HG03097 (cell line): ENCODE measurements around the gene PCDHA3.
"Not testable (repeated sequence)": the region's sequence is repeated elsewhere in the genome, so short reads cannot be mapped to it uniquely, and the experiment has no call there.

Source experiments
- ATAC-seq: cut with Tn5 transposase; IDR thresholded peaks from one replicate; pipeline ENCODE4 v1.9.1; 2021; ENCODE audit not compliant: unreplicated experiment, low FRiP score

PCDHA3 gene

DNA sequence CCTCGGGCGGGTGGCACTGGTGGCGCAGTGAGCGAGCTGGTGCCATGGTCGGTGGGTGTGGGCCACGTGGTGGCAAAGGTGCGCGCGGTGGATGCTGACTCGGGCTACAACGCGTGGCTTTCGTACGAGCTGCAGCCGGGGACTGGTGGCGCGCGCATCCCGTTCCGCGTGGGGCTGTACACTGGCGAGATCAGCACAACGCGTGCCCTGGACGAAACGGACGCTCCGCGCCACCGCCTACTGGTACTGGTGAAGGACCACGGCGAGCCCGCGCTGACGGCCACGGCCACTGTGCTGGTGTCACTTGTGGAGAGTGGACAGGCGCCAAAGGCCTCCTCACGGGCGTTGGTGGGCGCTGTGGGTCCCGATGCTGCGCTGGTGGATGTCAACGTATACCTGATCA is 8.0 kb downstream of the PCDHA3 start:
- ATAC-seq, result no peak

DNA sequence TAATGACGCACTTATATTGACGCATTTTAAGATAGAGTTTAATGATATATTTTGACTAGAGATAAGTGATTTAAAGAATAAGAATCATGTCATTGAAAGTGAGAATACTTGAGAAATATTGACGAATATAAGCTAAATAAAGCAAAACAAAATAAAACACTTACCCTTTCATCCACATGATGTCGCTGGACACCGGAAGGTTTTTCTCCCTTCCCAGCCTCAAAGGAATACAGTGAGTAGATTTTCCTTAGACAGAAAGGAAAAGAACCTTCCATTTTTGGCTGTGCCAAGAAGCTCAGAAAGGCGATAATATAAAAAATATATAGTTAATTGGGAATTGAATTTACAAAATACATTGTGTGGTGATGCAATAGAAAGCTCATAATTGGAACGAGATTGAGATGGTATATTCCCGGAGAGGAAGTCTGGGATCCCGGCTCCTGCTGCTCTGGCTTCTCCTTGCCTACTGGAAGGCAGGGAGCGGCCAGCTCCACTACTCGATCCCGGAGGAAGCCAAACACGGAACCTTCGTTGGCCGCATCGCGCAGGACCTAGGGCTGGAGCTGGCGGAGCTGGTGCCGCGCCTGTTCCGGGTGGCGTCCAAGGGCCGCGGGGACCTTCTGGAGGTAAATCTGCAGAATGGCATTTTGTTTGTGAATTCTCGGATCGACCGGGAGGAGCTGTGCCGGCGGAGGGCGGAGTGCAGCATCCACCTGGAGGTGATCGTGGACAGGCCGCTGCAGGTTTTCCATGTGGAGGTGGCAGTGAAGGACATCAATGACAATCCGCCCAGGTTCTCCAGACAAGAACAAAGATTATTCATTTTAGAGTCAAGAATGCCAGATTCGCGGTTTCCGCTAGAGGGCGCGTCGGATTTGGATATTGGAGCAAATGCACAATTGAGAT is 20.8 kb downstream of the PCDHA3 start, which contains the start of gene PCDHA5:
Gene PCDHA5, plus strand, starts transcription at position 239 of the 906 bp plus-strand sequence.
- ATAC-seq, result no peak

DNA sequence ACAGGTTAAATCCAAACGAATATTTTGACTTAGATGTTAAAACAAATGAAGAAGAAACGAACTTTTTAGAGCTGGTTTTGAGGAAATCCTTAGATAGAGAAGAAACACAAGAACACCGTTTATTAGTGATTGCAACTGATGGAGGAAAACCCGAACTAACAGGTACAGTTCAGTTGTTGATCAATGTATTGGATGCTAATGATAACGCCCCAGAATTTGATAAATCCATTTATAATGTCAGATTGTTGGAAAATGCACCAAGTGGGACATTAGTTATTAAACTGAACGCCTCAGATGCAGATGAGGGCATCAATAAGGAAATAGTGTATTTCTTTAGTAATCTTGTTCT is 21.4 kb downstream of the PCDHA3 start:
- no peak for ATAC-seq

DNA sequence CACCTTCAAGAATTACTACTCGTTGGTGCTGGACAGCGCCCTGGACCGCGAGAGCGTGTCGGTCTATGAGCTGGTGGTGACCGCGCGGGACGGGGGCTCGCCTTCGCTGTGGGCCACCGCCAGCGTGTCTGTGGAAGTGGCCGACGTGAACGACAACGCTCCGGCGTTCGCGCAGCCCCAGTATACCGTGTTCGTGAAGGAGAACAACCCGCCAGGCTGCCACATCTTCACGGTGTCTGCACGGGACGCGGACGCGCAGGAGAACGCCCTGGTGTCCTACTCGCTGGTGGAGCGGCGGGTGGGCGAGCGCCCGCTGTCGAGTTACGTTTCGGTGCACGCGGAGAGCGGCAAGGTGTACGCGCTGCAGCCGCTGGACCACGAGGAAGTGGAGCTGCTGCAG is 22.1 kb downstream of the PCDHA3 start:
- not testable (repeated sequence) for ATAC-seq

DNA sequence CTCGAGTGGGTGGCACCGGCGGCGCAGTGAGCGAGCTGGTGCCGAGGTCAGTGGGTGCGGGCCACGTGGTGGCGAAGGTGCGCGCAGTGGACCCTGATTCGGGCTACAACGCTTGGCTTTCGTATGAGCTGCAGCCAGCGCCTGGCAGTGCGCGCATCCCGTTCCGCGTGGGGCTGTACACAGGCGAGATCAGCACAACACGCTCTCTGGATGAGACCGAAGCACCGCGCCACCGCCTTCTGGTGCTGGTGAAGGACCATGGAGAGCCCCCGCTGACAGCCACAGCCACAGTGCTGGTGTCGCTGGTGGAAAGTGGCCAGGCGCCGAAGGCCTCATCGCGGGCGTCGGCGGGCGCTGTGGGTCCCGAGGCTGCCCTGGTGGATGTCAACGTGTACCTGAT is 22.6 kb downstream of the PCDHA3 start:
- no peak for ATAC-seq

DNA sequence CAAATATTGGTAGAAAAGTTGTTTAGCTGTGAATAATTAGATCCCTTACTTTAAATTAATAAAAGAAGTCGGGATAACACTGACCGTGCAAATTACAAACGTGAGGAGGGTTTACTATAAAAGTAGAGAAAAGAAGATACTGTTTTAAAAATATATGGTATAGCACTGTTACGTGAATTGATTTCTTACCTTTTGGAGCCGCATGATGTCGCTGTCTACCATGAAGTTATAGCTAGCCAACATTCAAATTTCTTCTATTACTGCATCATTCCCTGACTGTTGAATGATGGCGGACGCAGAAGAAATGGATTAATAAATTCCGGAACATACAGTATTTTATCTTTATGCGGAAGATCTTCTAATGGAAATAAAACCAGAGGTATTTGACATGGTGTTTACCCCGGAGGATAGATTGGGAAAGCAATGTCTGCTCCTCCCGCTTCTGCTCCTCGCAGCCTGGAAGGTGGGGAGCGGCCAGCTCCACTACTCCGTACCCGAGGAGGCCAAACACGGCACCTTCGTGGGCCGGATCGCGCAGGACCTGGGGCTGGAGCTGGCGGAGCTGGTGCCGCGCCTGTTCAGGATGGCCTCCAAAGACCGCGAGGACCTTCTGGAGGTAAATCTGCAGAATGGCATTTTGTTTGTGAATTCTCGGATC is 27.0 kb downstream of the PCDHA3 start, which contains the start of gene PCDHA6:
Gene PCDHA6, plus strand, starts transcription at position 257 of the 658 bp plus-strand sequence. Its CDS starts 132 bp downstream, at position 389.
- ATAC-seq, result no peak

DNA sequence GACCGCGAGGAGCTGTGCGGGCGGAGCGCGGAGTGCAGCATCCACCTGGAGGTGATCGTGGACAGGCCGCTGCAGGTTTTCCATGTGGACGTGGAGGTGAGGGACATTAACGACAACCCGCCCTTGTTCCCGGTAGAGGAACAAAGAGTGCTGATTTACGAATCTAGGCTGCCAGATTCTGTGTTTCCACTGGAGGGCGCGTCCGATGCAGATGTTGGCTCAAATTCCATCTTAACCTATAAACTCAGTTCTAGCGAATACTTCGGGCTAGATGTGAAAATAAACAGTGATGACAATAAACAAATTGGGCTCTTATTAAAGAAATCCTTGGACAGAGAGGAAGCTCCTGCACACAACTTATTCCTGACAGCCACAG is 27.5 kb downstream of the PCDHA3 start:
- ATAC-seq, result no peak

DNA sequence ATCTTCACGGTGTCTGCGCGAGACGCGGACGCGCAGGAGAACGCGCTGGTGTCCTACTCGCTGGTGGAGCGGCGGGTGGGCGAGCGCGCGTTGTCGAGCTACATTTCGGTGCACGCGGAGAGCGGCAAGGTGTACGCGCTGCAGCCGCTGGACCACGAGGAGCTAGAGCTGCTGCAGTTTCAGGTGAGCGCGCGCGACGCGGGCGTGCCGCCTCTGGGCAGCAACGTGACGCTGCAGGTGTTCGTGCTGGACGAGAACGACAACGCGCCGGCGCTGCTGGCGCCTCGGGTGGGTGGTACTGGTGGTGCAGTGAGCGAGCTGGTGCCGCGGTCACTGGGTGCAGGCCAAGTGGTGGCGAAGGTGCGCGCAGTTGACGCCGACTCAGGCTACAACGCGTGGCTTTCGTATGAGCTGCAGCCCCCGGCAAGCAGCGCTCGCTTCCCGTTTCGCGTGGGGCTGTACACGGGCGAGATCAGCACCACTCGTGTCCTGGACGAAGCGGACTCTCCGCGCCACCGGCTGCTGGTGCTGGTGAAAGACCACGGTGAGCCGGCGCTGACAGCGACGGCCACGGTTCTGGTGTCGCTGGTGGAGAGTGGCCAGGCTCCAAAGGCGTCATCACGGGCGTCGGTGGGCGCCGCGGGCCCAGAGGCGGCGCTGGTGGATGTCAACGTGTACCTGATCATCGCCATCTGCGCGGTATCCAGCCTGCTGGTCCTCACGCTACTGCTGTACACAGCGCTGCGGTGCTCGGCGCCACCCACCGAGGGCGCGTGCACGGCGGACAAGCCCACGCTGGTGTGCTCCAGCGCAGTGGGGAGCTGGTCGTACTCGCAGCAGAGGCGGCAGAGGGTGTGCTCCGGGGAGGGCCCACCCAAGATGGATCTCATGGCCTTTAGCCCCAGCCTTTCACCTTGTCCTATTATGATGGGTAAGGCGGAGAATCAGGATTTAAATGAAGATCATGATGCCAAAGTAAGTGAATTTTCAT is 28.9 kb downstream of the PCDHA3 start:
- ATAC-seq, result not testable (repeated sequence)

DNA sequence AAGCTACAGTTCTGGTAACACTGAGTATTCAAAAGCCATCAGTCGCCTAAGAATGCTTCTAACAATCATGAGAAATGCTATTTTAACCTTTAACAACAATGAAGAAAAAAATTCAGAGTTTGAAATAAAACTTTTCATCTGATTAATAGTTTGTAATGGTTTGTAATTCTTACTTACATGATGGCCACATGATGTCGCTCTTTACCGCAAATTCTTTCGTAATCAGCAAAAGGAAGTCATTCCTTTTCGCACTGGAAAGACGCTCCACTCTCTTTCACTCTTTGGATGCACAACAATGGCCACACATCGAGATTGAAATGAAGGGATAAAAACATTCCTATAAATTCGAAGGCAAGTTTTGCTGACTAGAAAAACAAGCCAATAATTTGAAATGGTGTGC is 33.1 kb downstream of the PCDHA3 start, which contains the start of gene PCDHA7:
Gene PCDHA7, plus strand, starts transcription at position 277 of the 400 bp plus-strand sequence. Its CDS starts 115 bp downstream, at position 392.
- no peak for ATAC-seq

DNA sequence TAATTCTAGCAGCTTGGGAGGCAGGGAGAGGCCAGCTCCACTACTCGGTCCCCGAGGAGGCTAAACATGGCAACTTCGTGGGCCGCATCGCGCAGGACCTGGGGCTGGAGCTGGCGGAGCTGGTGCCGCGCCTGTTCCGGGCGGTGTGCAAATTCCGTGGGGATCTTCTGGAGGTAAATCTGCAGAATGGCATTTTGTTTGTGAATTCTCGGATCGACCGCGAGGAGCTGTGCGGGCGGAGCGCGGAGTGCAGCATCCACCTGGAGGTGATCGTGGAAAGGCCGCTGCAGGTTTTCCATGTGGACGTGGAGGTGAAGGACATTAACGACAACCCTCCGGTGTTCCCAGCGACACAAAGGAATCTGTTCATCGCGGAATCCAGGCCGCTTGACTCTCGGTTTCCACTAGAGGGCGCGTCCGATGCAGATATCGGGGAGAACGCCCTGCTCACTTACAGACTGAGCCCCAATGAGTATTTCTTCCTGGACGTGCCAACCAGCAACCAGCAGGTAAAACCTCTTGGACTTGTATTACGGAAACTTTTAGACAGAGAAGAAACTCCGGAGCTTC is 33.7 kb downstream of the PCDHA3 start:
- not testable (repeated sequence) for ATAC-seq

DNA sequence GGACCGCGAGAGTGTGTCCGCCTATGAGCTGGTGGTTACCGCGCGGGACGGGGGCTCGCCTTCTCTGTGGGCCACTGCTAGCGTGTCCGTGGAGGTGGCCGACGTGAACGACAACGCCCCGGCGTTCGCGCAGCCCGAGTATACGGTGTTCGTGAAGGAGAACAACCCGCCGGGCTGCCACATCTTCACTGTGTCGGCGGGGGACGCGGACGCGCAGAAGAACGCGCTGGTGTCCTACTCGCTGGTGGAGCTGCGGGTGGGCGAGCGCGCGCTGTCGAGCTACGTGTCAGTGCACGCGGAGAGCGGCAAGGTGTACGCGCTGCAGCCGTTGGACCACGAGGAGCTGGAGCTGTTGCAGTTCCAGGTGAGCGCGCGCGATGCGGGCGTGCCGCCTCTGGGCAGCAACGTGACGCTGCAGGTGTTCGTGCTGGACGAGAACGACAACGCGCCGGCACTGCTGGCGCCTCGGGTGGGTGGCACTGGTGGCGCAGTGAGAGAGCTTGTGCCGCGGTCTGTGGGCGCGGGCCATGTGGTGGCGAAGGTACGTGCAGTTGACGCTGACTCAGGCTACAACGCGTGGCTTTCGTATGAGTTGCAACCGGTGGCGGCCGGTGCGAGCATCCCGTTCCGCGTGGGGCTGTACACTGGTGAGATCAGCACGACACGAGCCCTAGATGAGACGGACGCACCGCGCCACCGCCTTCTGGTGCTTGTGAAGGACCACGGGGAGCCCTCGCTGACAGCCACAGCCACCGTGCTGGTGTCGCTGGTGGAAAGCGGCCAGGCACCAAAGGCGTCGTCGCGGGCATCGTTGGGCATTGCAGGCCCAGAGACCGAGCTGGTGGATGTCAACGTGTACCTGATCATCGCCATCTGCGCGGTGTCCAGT is 35.0 kb downstream of the PCDHA3 start:
- no peak for ATAC-seq

DNA sequence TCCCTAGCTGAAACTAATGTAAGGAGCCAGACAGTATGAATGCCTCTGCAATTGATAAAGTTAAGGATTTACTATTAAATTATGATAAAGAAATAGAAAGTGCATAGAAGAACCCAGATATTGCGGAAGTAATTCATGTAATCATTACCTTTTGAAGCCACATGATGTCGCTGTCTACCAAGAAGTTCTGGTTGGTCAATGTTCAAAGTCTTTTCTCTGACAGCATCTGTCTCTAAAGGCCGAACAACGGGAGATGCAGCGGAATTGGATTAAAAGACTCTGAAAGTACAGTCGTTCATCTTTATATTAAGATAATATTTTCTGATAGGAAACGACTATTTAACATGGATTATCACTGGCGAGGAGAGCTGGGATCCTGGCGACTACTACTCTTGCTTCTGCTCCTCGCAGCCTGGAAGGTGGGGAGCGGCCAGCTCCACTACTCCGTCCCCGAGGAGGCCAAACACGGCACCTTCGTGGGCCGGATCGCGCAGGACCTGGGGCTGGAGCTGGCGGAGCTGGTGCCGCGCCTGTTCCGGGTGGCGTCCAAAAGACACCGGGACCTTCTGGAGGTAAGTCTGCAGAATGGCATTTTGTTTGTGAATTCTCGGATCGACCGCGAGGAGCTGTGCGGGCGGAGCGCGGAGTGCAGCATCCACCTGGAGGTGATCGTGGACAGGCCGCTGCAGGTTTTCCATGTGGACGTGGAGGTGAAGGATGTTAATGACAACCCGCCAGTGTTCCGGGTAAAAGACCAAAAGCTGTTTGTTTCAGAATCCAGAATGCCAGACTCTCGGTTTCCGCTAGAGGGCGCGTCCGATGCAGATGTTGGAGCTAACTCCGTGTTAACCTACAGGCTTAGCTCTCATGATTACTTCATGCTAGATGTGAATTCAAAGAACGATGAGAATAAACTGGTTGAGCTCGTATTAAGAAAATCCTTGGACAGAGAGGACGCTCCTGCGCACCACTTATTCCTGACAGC is 40.4 kb downstream of the PCDHA3 start, which contains the start of gene PCDHA8:
Gene PCDHA8, plus strand, starts transcription at position 210 of the 985 bp plus-strand sequence. Its CDS starts 135 bp downstream, at position 345.
- ATAC-seq, result no peak

DNA sequence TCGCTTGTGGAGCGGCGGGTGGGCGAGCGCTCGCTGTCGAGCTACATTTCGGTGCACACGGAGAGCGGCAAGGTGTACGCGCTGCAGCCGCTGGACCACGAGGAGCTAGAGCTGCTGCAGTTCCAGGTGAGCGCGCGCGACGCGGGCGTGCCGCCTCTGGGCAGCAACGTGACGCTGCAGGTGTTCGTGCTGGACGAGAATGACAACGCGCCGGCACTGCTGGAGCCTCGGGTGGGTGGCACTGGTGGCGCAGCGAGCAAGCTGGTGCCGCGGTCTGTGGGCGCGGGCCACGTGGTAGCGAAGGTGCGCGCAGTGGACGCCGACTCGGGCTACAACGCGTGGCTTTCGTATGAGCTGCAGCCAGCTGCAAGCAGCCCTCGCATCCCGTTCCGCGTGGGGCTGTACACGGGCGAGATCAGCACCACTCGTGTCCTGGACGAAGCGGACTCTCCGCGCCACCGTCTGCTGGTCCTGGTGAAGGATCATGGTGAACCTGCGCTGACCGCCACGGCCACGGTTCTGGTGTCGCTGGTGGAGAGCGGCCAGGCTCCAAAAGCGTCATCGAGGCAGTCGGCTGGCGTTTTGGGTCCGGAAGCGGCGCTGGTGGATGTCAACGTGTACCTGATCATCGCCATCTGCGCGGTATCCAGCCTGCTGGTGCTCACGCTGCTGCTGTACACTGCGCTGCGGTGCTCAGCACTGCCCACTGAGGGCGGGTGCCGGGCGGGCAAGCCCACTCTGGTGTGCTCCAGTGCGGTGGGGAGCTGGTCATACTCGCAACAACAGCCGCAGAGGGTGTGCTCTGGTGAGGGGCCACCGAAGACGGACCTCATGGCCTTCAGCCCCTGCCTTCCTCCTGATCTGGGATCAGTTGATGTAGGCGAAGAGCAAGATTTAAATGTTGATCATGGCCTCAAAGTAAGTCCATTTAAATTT is 42.2 kb downstream of the PCDHA3 start:
- ATAC-seq, result no peak

DNA sequence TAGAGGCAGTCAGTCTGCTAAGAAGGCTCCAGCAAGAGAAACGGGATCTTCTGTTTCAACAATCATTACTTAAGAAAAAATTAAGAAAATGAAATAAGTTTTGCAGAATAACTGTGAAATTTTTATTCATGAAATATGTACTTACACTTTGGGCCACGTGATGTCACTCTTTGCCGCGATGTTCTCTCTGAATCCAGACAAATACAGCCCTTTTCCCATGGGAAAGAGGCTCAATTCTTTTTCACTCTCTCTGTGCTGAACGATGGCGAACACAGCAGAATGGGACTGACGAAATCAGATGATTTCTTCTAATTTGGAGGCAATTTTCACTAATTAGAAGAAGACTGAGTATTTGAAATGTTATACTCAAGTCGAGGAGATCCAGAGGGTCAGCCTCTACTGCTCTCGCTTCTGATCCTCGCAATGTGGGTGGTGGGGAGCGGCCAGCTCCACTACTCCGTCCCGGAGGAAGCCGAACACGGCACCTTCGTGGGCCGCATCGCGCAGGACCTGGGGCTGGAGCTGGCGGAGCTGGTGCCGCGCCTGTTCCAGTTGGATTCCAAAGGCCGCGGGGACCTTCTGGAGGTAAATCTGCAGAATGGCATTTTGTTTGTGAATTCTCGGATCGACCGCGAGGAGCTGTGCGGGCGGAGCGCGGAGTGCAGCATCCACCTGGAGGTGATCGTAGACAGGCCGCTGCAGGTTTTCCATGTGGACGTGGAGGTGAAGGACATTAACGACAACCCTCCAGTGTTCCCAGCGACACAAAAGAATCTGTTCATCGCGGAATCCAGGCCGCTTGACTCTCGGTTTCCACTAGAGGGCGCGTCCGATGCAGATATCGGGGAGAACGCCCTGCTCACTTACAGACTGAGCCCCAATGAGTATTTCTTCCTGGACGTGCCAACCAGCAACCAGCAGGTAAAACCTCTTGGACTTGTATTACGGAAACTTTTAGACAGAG is 47.6 kb downstream of the PCDHA3 start, which contains the start of gene PCDHA9:
Gene PCDHA9, plus strand, starts transcription at position 244 of the 964 bp plus-strand sequence. Its CDS starts 114 bp downstream, at position 358.
- not testable (repeated sequence) for ATAC-seq

DNA sequence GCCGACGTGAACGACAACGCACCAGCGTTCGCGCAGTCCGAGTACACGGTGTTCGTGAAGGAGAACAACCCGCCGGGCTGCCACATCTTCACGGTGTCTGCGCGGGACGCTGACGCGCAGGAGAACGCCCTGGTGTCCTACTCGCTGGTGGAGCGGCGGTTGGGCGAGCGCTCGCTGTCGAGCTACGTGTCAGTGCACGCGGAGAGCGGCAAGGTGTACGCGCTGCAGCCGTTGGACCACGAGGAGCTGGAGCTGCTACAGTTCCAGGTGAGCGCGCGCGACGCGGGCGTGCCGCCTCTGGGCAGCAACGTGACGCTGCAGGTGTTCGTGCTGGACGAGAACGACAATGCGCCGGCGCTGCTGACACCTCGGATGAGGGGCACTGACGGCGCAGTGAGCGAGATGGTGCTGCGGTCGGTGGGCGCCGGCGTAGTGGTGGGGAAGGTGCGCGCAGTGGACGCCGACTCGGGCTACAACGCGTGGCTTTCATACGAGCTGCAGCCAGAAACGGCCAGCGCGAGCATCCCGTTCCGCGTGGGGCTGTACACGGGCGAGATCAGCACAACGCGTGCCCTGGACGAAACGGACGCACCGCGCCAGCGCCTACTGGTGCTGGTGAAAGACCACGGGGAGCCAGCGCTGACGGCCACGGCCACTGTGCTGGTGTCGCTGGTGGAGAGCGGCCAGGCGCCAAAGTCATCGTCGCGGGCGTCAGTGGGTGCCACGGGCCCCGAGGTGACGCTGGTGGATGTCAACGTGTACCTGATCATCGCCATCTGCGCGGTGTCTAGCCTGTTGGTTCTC is 49.2 kb downstream of the PCDHA3 start:
- ATAC-seq, result not testable (repeated sequence)
